WTC11 (cell line): Measurements from ENCODE around the gene DTNA. TPM values are rescaled to one million over a fixed set of nuclear protein-coding genes. Genes with fewer than 3 reads are reported as not detected.

ENCODE experiments used
- ATAC-seq: fragments of 200-7000 bp; cut with Tn5 transposase; 2 replicates; pipeline ENCODE4 v1.10.0; 2021; ENCODE audit warnings: mild to moderate bottlenecking, moderate library complexity
- CTCF ChIA-PET: fragments of 300-600 bp; sonication (Branson Sonifier 250); formaldehyde crosslinking; loops from one replicate; lab custom pipeline; 2021; ENCODE audit warnings: antibody characterized with exemption; lab: Charles Lee
- POLR2A ChIA-PET: fragments of 350-600 bp; sonication (Branson Sonifier 250); formaldehyde crosslinking; loops from one replicate; lab custom pipeline; 2021; ENCODE audit warnings: antibody characterized with exemption; lab: Charles Lee
- DNase-seq: peaks from one replicate; pipeline ENCODE4 v3.0.0; 2021; ENCODE audit warnings: low spot score
- H3K27ac Mint-ChIP-seq: 2 replicates; pipeline ENCODE4 v1.8.0; 2021; ENCODE audit warnings: mixed read lengths
- H3K27me3 Mint-ChIP-seq: 2 replicates; pipeline ENCODE4 v1.8.0; 2021; ENCODE audit warnings: low read depth, mild to moderate bottlenecking, moderate library complexity, mixed read lengths
- H3K36me3 Mint-ChIP-seq: 2 replicates; pipeline ENCODE4 v1.8.0; 2021; ENCODE audit warnings: mixed read lengths
- H3K4me1 Mint-ChIP-seq: 2 replicates; pipeline ENCODE4 v1.8.0; 2022; ENCODE audit warnings: mixed read lengths
- H3K4me3 Mint-ChIP-seq: 2 replicates; pipeline ENCODE4 v1.8.0; 2021; ENCODE audit warnings: mild to moderate bottlenecking, moderate library complexity, mixed read lengths
- H3K9me3 Mint-ChIP-seq: 2 replicates; pipeline ENCODE4 v1.8.0; 2021; ENCODE audit warnings: mixed read lengths
- AR ChIP-seq: fragments of 250-450 bp; sonication (Bioruptor Pico); IDR thresholded peaks from 2 replicates; pipeline ENCODE4 v1.9.0; 2021; ENCODE audit warnings: mild to moderate bottlenecking
- ARID4B ChIP-seq: sonication (generic); formaldehyde crosslinking; IDR thresholded peaks from 2 replicates; pipeline ENCODE4 v1.8.0; 2023; ENCODE audit warnings: missing genetic modification reagents, mild to moderate bottlenecking, borderline replicate concordance
- E2F5 ChIP-seq: sonication (generic); formaldehyde crosslinking; IDR thresholded peaks from 2 replicates; pipeline ENCODE4 v1.8.1; 2022; ENCODE audit warnings: mild to moderate bottlenecking, moderate library complexity, missing genetic modification reagents
- GTF2I ChIP-seq: fragments of 250-450 bp; sonication (Bioruptor Pico); conservative IDR thresholded peaks from 2 replicates; pipeline ENCODE4 v1.4.0; 2021; ENCODE audit warnings: mild to moderate bottlenecking
- IRF2 ChIP-seq: sonication (generic); formaldehyde crosslinking; IDR thresholded peaks from 2 replicates; pipeline ENCODE4 v1.8.0; 2022; ENCODE audit warnings: low read depth, missing genetic modification reagents, borderline replicate concordance
- MYBL2 ChIP-seq: sonication (generic); formaldehyde crosslinking; IDR thresholded peaks from 2 replicates; pipeline ENCODE4 v1.8.1; 2023; ENCODE audit warnings: mild to moderate bottlenecking, moderate library complexity, missing genetic modification reagents
- NFYB ChIP-seq: sonication (generic); formaldehyde crosslinking; conservative IDR thresholded peaks from 2 replicates; pipeline ENCODE4 v1.8.0; 2022; ENCODE audit warnings: low read depth, missing genetic modification reagents
- NR1H2 ChIP-seq: sonication (generic); formaldehyde crosslinking; IDR thresholded peaks from 2 replicates; pipeline ENCODE4 v1.9.0; 2021; ENCODE audit warnings: mild to moderate bottlenecking, moderate library complexity, missing genetic modification reagents
- PRRX2 ChIP-seq: fragments of 250-450 bp; sonication (Bioruptor Pico); IDR thresholded peaks from 2 replicates; pipeline ENCODE4 v1.8.0; 2021; ENCODE audit warnings: mild to moderate bottlenecking
- RORB ChIP-seq: fragments of 250-450 bp; sonication (Bioruptor Pico); IDR thresholded peaks from 2 replicates; pipeline ENCODE4 v1.9.0; 2021; ENCODE audit warnings: mild to moderate bottlenecking
- TEAD1 ChIP-seq: sonication (generic); formaldehyde crosslinking; IDR thresholded peaks from 2 replicates; pipeline ENCODE4 v1.8.0; 2022; ENCODE audit warnings: mild to moderate bottlenecking, missing genetic modification reagents
- TEAD4 ChIP-seq: sonication (generic); formaldehyde crosslinking; IDR thresholded peaks from 2 replicates; pipeline ENCODE4 v1.8.0; 2022; ENCODE audit warnings: mild to moderate bottlenecking, missing genetic modification reagents
- USF1 ChIP-seq: sonication (generic); formaldehyde crosslinking; IDR thresholded peaks from 2 replicates; pipeline ENCODE4 v1.8.0; 2022; ENCODE audit warnings: mild to moderate bottlenecking, missing genetic modification reagents
- ZBTB21 ChIP-seq: sonication (generic); formaldehyde crosslinking; IDR thresholded peaks from 2 replicates; pipeline ENCODE4 v1.8.1; 2023; ENCODE audit warnings: mild to moderate bottlenecking, missing genetic modification reagents, borderline replicate concordance
- ZNF416 ChIP-seq: fragments of 250-450 bp; sonication (Bioruptor Pico); IDR thresholded peaks from 2 replicates; pipeline ENCODE4 v1.9.0; 2021; ENCODE audit warnings: mild to moderate bottlenecking, inconsistent platforms
- ZNF423 ChIP-seq: fragments of 250-450 bp; sonication (Bioruptor Pico); IDR thresholded peaks from 2 replicates; pipeline ENCODE4 v2.1.2; 2022; ENCODE audit warnings: mild to moderate bottlenecking, moderate library complexity
- ZNF671 ChIP-seq: fragments of 250-450 bp; sonication (Bioruptor Pico); IDR thresholded peaks from 2 replicates; pipeline ENCODE4 v1.8.0; 2021; ENCODE audit warnings: mild to moderate bottlenecking
- total RNA-seq: library from RNA; stranded (reverse); gene quantifications from 3 replicates; pipeline ENCODE4 v1.2.3, GENCODE V29; 2021
- TF ChIP-seq, protein P1 (sequence below): sonication (generic); formaldehyde crosslinking; IDR thresholded peaks from 2 replicates; pipeline ENCODE4 v1.8.0; 2022; ENCODE audit warnings: mild to moderate bottlenecking, missing genetic modification reagents
- TF ChIP-seq, protein P2 (sequence below): sonication (generic); formaldehyde crosslinking; IDR thresholded peaks from 2 replicates; pipeline ENCODE4 v1.8.0; 2022; ENCODE audit warnings: mild to moderate bottlenecking, missing genetic modification reagents
- TF ChIP-seq, protein P3 (sequence below): sonication (generic); formaldehyde crosslinking; IDR thresholded peaks from 2 replicates; pipeline ENCODE4 v1.8.1; 2022; ENCODE audit warnings: low read depth, missing genetic modification reagents, borderline replicate concordance
- TF ChIP-seq, protein P4 (sequence below): sonication (generic); formaldehyde crosslinking; IDR thresholded peaks from 2 replicates; pipeline ENCODE4 v1.8.1; 2022; ENCODE audit warnings: missing genetic modification reagents, borderline replicate concordance

DTNA gene
- total RNA-seq, 1 experiment from 2014 or later = 16.1 TPM

GRCh38 chr18:34704074-34704473 lies 6.0 kb upstream of the DTNA start:
- POLR2A ChIA-PET = no interaction called here
- H3K4me3 Mint-ChIP-seq = no peak overlapping the region
- no peaks in the 10 kb centered on the region for H3K36me3 Mint-ChIP-seq
- H3K27me3 Mint-ChIP-seq = no peaks in the 10 kb centered on the region
- H3K27ac Mint-ChIP-seq = no peak overlapping the region
- CTCF ChIA-PET = no interaction called here
- no peak for ATAC-seq
- no peaks in the 10 kb centered on the region for H3K9me3 Mint-ChIP-seq
- TF ChIP-seq NR1H2 (CRISPR knock-in tag) = no peak
- TF ChIP-seq AR (CRISPR knock-in tag) = no peak
- TF ChIP-seq, protein P1, sequence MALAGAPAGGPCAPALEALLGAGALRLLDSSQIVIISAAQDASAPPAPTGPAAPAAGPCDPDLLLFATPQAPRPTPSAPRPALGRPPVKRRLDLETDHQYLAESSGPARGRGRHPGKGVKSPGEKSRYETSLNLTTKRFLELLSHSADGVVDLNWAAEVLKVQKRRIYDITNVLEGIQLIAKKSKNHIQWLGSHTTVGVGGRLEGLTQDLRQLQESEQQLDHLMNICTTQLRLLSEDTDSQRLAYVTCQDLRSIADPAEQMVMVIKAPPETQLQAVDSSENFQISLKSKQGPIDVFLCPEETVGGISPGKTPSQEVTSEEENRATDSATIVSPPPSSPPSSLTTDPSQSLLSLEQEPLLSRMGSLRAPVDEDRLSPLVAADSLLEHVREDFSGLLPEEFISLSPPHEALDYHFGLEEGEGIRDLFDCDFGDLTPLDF (CRISPR knock-in tag) = no peak
- no peak for TF ChIP-seq USF1 (CRISPR knock-in tag)
- TF ChIP-seq TEAD4 (CRISPR knock-in tag) = no peak
- no peak for TF ChIP-seq ZNF416 (CRISPR knock-in tag)
- no peak for TF ChIP-seq NFYB (CRISPR knock-in tag)
- TF ChIP-seq ZNF423 (CRISPR knock-in tag) = no peak
- TF ChIP-seq, all 79 proteins: peak for 0
- peaks cover 27% of the 10 kb centered on the region for H3K4me1 Mint-ChIP-seq
- DNase-seq = no peak

GRCh38 chr18:34704823-34705222 lies 5.3 kb upstream of the DTNA start:
- H3K4me3 Mint-ChIP-seq = no peak overlapping the region
- POLR2A ChIA-PET = no interaction called here
- TF ChIP-seq, protein P2, sequence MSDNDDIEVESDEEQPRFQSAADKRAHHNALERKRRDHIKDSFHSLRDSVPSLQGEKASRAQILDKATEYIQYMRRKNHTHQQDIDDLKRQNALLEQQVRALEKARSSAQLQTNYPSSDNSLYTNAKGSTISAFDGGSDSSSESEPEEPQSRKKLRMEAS (CRISPR knock-in tag) = no peak
- TF ChIP-seq ZNF416 (CRISPR knock-in tag) (no peak), E2F5 (CRISPR knock-in tag) (no peak), GTF2I (CRISPR knock-in tag) (no peak), ZBTB21 (no peak), TEAD1 (no peak), RORB (no peak), PRRX2 (CRISPR knock-in tag) (no peak), ZNF671 (CRISPR knock-in tag) (no peak), ARID4B (CRISPR knock-in tag) (no peak), MYBL2 (CRISPR knock-in tag) (no peak), IRF2 (CRISPR knock-in tag) (no peak)
- TF ChIP-seq, protein P3, sequence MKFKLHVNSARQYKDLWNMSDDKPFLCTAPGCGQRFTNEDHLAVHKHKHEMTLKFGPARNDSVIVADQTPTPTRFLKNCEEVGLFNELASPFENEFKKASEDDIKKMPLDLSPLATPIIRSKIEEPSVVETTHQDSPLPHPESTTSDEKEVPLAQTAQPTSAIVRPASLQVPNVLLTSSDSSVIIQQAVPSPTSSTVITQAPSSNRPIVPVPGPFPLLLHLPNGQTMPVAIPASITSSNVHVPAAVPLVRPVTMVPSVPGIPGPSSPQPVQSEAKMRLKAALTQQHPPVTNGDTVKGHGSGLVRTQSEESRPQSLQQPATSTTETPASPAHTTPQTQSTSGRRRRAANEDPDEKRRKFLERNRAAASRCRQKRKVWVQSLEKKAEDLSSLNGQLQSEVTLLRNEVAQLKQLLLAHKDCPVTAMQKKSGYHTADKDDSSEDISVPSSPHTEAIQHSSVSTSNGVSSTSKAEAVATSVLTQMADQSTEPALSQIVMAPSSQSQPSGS (CRISPR knock-in tag) = no peak
- TF ChIP-seq, protein P4, sequence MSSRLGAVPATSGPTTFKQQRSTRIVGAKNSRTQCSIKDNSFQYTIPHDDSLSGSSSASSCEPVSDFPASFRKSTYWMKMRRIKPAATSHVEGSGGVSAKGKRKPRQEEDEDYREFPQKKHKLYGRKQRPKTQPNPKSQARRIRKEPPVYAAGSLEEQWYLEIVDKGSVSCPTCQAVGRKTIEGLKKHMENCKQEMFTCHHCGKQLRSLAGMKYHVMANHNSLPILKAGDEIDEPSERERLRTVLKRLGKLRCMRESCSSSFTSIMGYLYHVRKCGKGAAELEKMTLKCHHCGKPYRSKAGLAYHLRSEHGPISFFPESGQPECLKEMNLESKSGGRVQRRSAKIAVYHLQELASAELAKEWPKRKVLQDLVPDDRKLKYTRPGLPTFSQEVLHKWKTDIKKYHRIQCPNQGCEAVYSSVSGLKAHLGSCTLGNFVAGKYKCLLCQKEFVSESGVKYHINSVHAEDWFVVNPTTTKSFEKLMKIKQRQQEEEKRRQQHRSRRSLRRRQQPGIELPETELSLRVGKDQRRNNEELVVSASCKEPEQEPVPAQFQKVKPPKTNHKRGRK (CRISPR knock-in tag) = no peak

More at GRCh38 chr18:34704823-34705222, 5.3 kb upstream of the DTNA start:
- H3K27me3 Mint-ChIP-seq = no peaks in the 10 kb centered on the region
- ATAC-seq (no peak), DNase-seq (no peak)
- H3K27ac Mint-ChIP-seq = no peak overlapping the region
- H3K4me1 Mint-ChIP-seq = peaks cover 33% of the 10 kb centered on the region
- H3K36me3 Mint-ChIP-seq = no peaks in the 10 kb centered on the region
- H3K9me3 Mint-ChIP-seq = no peaks in the 10 kb centered on the region
- CTCF ChIA-PET = no interaction called here
